B cell (primary cell): ENCODE results near the gene PREX1. TPM values are rescaled to one million over a fixed set of nuclear protein-coding genes. Genes with fewer than 3 reads are reported as not detected.

Experiments
- ATAC-seq: fragments of 200-7000 bp; cut with Tn5 transposase; one replicate; pipeline ENCODE4 v1.10.0; 2021; ENCODE audit warnings: low read depth, mild to moderate bottlenecking, moderate number of reproducible peaks, moderate library complexity
- CTCF ChIA-PET: fragments of 350-600 bp; sonication (Branson Sonifier 250); formaldehyde crosslinking; loops from one replicate; lab custom pipeline; 2021; ENCODE audit warnings: antibody characterized with exemption, inconsistent platforms; lab: Charles Lee
- POLR2A ChIA-PET: fragments of 350-600 bp; sonication (Branson Sonifier 250); formaldehyde crosslinking; loops from one replicate; lab custom pipeline; 2021; ENCODE audit warnings: antibody characterized with exemption; lab: Charles Lee
- DNase-seq: peaks from one replicate; pipeline ENCODE4 v3.0.0; 2013
- H2AFZ ChIP-seq: 2 replicates; pipeline ENCODE4 v1.6.1; 2012; ENCODE audit warnings: mild to moderate bottlenecking, low read depth, low read length; ENCODE audit not compliant: insufficient read depth, poor library complexity, severe bottlenecking
- H3K27ac ChIP-seq, 2 donors: 1 replicate in 1 of 2; 2 replicates in 1 of 2; pipeline ENCODE4 v1.5.1; 2012 to 2013; ENCODE audit warnings: low read length in 2 of 2, mild to moderate bottlenecking in 2 of 2, moderate library complexity in 1 of 2
- H3K27me3 ChIP-seq, 4 experiments: fragments of 200-600 bp in 1 of 4; sonication (generic) in 1 of 4; replicated peaks in 1 of 4; 1 replicate in 2 of 4; 2 replicates in 2 of 4; pipeline versions ENCODE4 v1.6.1 to v1.7.0; 2013 to 2016; ENCODE audit warnings: low read length in 3 of 4, mild to moderate bottlenecking in 2 of 4, mixed read lengths in 1 of 4, moderate library complexity in 1 of 4; ENCODE audit not compliant: insufficient read depth in 4 of 4, control insufficient read depth in 3 of 4; ENCODE audit errors: control extremely low read depth in 1 of 4
- H3K36me3 ChIP-seq, 2 experiments: replicated peaks in 1 of 2; 1 replicate in 1 of 2; 2 replicates in 1 of 2; pipeline versions ENCODE4 v1.6.1 to v1.7.1; 2013; ENCODE audit warnings: low read length in 1 of 2; ENCODE audit not compliant: insufficient read depth in 2 of 2, control insufficient read depth in 1 of 2; ENCODE audit errors: control extremely low read depth in 1 of 2, extremely low read depth in 1 of 2
- H3K4me1 ChIP-seq, 2 donors: fragments of 200-600 bp in 1 of 2; sonication (generic) in 1 of 2; 1 replicate in 1 of 2; 2 replicates in 1 of 2; pipeline versions ENCODE4 v1.5.1 to v1.6.1; 2013 to 2017; ENCODE audit warnings: low read length in 2 of 2; ENCODE audit not compliant: control insufficient read depth in 2 of 2, insufficient read depth in 2 of 2
- H3K4me2 ChIP-seq: replicated peaks from 2 replicates; pipeline ENCODE3; 2012; ENCODE audit warnings: mild to moderate bottlenecking, low read depth, low read length; ENCODE audit not compliant: poor library complexity, severe bottlenecking
- H3K4me3 ChIP-seq, 5 experiments: fragments of 200-600 bp in 1 of 5; sonication (generic) in 1 of 5; 1 replicate in 3 of 5; 2 replicates in 2 of 5; pipeline versions ENCODE4 v1.5.1 to v1.7.0; 2011 to 2016; ENCODE audit warnings: low read length in 4 of 5, mild to moderate bottlenecking in 4 of 5, low read depth in 2 of 5, control low read depth in 1 of 5, moderate library complexity in 1 of 5; ENCODE audit not compliant: insufficient read depth in 1 of 5; ENCODE audit errors: control extremely low read depth in 1 of 5, extremely low read depth in 1 of 5
- H3K79me2 ChIP-seq: fragments of 200-600 bp; sonication (generic); one replicate; pipeline ENCODE4 v1.6.0; 2016; ENCODE audit warnings: low read length; ENCODE audit not compliant: control insufficient read depth, insufficient read depth
- H3K9ac ChIP-seq: fragments of 200-600 bp; sonication (generic); 2 replicates; pipeline ENCODE4 v1.6.1; 2017; ENCODE audit warnings: mild to moderate bottlenecking, low read length, moderate library complexity
- H3K9me3 ChIP-seq, 3 donors: one replicate each; pipeline versions ENCODE4 v1.6.1 to v1.7.1; 2013; ENCODE audit warnings: low read length in 2 of 3; ENCODE audit not compliant: control insufficient read depth in 2 of 3, insufficient read depth in 1 of 3; ENCODE audit errors: control extremely low read depth in 1 of 3
- H4K20me1 ChIP-seq: 2 replicates; pipeline ENCODE4 v1.6.0; 2012; ENCODE audit warnings: mild to moderate bottlenecking, low read length; ENCODE audit not compliant: insufficient read depth, control insufficient read depth, poor library complexity, severe bottlenecking
- H3K27ac Mint-ChIP-seq: one replicate; pipeline ENCODE4 v1.8.0; 2021; ENCODE audit warnings: mixed read lengths
- H3K27me3 Mint-ChIP-seq: one replicate; pipeline ENCODE4 v1.8.0; 2021; ENCODE audit warnings: mixed read lengths
- H3K4me1 Mint-ChIP-seq: one replicate; pipeline ENCODE4 v1.8.0; 2021; ENCODE audit warnings: mixed read lengths
- H3K4me3 Mint-ChIP-seq: one replicate; pipeline ENCODE4 v1.8.0; 2021; ENCODE audit warnings: mixed read lengths
- H3K9me3 Mint-ChIP-seq: one replicate; pipeline ENCODE4 v1.8.0; 2022; ENCODE audit warnings: mixed read lengths; ENCODE audit not compliant: insufficient read depth
- EZH2 ChIP-seq: IDR thresholded peaks from 2 replicates; pipeline ENCODE4 v1.6.1; 2012; ENCODE audit warnings: borderline replicate concordance, low read depth, mild to moderate bottlenecking, moderate library complexity, low read length; ENCODE audit not compliant: insufficient read depth, poor library complexity, severe bottlenecking
- WGBS: methylation state at CpG from one replicate; pipeline ENCODE4 v1.1.5; 2013; ENCODE audit warnings: missing lambda C conversion rate; ENCODE audit not compliant: insufficient coverage; 5-methylcytosine and 5-hydroxymethylcytosine counted together
- intact Hi-C: fragments of 100-400 bp; cut with micrococcal nuclease; formaldehyde crosslinking; loops from one replicate; pipeline ENCODE4 v1.10.0; 2022
- polyA plus RNA-seq: library from polyadenylated mRNA; depleted of rRNA; stranded (reverse); fragments of >200 nt; gene quantifications from 2 replicates; pipeline ENCODE4 v1.2.3, GENCODE V29; 2012
- total RNA-seq, 2 donors: library from RNA; stranded (reverse); fragments of 120-200 nt in 1 of 2; gene quantifications; 1 replicate in 1 of 2; 2 replicates in 1 of 2; pipeline versions ENCODE4 v1.2.3 to v1.2.4, GENCODE V29; 2013 to 2022
- TF ChIP-seq, protein P1 (sequence below): fragments of 200-600 bp; IDR thresholded peaks from one replicate; pipeline ENCODE4 v1.8.0; 2022; ENCODE audit warnings: antibody characterized with exemption, mild to moderate bottlenecking

PREX1 gene
- total and polyA plus RNA-seq, 2 donors (not counting 1 experiment from before 2014, with no cell fraction given): 79.1 to 99.4 TPM

DNA sequence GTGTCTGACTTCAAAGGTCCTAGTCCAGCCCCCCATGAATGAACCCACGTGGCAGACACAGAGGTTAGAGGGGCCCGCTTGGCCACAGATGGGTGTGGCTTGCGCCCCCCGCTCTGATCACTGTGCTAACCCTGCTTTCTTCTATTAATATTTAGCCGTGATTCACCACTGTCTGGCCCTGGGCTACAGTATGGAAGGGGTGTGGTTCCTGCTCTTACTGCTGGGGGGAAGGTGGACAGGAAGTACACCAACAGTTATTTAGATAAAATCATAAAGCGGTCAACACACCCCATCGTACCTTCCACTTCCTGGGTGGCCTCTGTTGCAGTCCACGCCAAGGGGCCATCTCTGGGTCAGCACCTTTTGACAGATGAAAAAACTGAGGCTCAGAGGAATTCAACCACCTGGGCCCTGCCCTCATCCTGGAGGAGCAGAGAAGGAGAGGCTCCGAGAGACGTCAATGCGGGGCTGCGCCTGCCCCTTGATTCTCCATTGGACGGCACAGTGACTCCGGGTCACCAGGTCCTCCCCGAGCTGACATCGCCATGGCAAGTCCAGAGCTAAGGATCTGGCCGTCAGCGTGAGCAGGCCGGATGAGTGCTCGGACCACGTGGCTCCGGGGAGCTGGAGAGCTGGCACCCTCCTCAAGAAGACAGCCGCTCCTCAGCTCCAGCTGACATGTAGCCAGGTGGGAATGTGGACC lies 206.3 kb downstream of the PREX1 start:
- Mint-ChIP-seq H3K27me3 (no peaks in the 10 kb centered on the region), H3K4me3 (no peak overlapping the region), H3K27ac (no peak overlapping the region), H3K9me3 (no peaks in the 10 kb centered on the region), H3K4me1 (peaks cover 8% of the 10 kb centered on the region)
- Histone ChIP-seq H3K79me2 (no peaks in the 10 kb centered on the region), H3K9ac (no peak overlapping the region), H3K36me3 (peaks cover 4 to 29% of the 10 kb centered on the region in 2 experiments), H3K4me3 (no peak overlapping the region), H4K20me1 (no peaks in the 10 kb centered on the region), H3K9me3 (peaks cover 0 to 7% (median 0%) of the 10 kb centered on the region in 3 donors), H3K4me2 (peak overlapping the region; percentile 65), H3K27ac (no peak overlapping the region), H3K27me3 (peaks cover 0 to 5% (median 0%) of the 10 kb centered on the region in 4 experiments), H3K4me1 (peaks cover 5 to 15% of the 10 kb centered on the region in 2 donors), H2AFZ (no peak overlapping the region)
- ChIA-PET CTCF (interaction anchor here (0.9 to 10.1 kb wide), 26 partner anchors 8 to 1425 kb away, joined by 3 to 299 read pairs (median 8); partner anchors contain the start of gene SULF2), POLR2A (no interaction called here)
- no peak for TF ChIP-seq EZH2
- TF ChIP-seq, protein P1, sequence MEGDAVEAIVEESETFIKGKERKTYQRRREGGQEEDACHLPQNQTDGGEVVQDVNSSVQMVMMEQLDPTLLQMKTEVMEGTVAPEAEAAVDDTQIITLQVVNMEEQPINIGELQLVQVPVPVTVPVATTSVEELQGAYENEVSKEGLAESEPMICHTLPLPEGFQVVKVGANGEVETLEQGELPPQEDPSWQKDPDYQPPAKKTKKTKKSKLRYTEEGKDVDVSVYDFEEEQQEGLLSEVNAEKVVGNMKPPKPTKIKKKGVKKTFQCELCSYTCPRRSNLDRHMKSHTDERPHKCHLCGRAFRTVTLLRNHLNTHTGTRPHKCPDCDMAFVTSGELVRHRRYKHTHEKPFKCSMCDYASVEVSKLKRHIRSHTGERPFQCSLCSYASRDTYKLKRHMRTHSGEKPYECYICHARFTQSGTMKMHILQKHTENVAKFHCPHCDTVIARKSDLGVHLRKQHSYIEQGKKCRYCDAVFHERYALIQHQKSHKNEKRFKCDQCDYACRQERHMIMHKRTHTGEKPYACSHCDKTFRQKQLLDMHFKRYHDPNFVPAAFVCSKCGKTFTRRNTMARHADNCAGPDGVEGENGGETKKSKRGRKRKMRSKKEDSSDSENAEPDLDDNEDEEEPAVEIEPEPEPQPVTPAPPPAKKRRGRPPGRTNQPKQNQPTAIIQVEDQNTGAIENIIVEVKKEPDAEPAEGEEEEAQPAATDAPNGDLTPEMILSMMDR: no peak
- ATAC-seq (no peak), DNase-seq (no peak)
- intact Hi-C loops: loop anchor here (1.0 to 2.0 kb wide), 3 partner anchors 271 to 943 kb away; no protein-coding TSS in a partner anchor
- 79% methylated on average over 20 of the region's 23 CpGs for WGBS
